NT2/D1 (cell line): ENCODE results near the gene TBC1D16.

Source experiments
- YY1 ChIP-seq: IDR thresholded peaks from 2 replicates; pipeline ENCODE4 v1.6.1; 2011; ENCODE audit not compliant: insufficient read length, insufficient read depth
- ZNF274 ChIP-seq: IDR thresholded peaks from 2 replicates; pipeline ENCODE4 v1.6.1; 2011; ENCODE audit warnings: mild to moderate bottlenecking, low read depth, low read length

DNA sequence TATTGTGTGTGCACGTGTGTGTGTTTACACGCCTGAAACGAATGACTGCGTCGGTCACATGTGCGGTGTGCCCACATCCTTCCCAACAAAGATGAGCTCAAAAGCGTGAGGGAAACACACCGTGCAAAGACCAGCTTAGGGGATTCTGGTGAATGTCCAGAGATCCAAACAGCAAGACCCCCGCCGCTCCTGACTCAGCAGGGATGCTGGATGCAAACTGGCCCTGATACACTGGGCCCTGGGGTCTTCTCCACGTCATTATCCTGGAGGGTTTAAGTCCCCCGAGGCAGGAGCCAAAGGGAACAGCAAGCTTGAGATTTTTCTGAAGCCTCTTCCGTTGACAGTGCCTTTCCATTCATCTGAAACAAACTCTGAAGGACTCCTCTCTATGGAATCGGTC, 59.2 kb downstream of the TBC1D16 start:
- no peak for TF ChIP-seq ZNF274
- no peak for TF ChIP-seq YY1
